ENCODE measurements around the gene RNF224. TPM values are rescaled to one million over a fixed set of nuclear protein-coding genes. Genes with fewer than 3 reads are reported as not detected.

The RNF224 gene
- total and polyA plus RNA-seq, 2 of the 13 experiments (the other 11 are each of a cell fraction or from before 2014, with no cell fraction given) = 0.09 TPM; not detected in 1

GRCh38 chr9:137254624-137255447 is 27.5 kb downstream of the RNF224 start, which contains the start of gene NELFB (continued):
- TF ChIP-seq CSRNP1 (CRISPR knock-in tag; IDR thresholded peaks at IDR 0.05) (no peak), ATM (IDR thresholded peaks at IDR 0.05; ENCODE audit: borderline replicate concordance) (no peak), ZBTB26 (CRISPR knock-in tag; IDR thresholded peaks at IDR 0.05; ENCODE audit: borderline replicate concordance) (no peak), KAT7 (CRISPR knock-in tag; IDR thresholded peaks at IDR 0.05; ENCODE audit: borderline replicate concordance) (no peak; the same call in 1 of the 2 replicates), TERF1 (CRISPR knock-in tag; IDR thresholded peaks at IDR 0.05) (no peak), ZNF44 (CRISPR knock-in tag; IDR thresholded peaks at IDR 0.05) (no peak), ZBED4 (CRISPR knock-in tag; IDR thresholded peaks at IDR 0.05; ENCODE audit: borderline replicate concordance) (no peak; the same call in 1 of the 2 replicates), RNF2 (conservative IDR thresholded peaks at IDR 0.05; ENCODE audit: low read depth) (no peak), TAF15 (IDR thresholded peaks at IDR 0.05; ENCODE audit: low read depth, low read length, poor library complexity, severe bottlenecking) (peak; percentile 34), ZSCAN9 (CRISPR knock-in tag; IDR thresholded peaks at IDR 0.05; ENCODE audit: borderline replicate concordance) (no peak; the same call in 1 of the 2 replicates), ZNF546 (CRISPR knock-in tag; conservative IDR thresholded peaks at IDR 0.05) (no peak), HNRNPK (IDR thresholded peaks at IDR 0.05; ENCODE audit: low read depth, low read length, poor library complexity, severe bottlenecking) (no peak), ZSCAN21 (CRISPR knock-in tag; IDR thresholded peaks at IDR 0.05; ENCODE audit: borderline replicate concordance) (no peak), NR2F2 (IDR thresholded peaks at IDR 0.05; ENCODE audit: borderline replicate concordance, low read depth) (no peak), ZNF790 (CRISPR knock-in tag; IDR thresholded peaks at IDR 0.05; ENCODE audit: borderline replicate concordance) (no peak), ASH2L (IDR thresholded peaks at IDR 0.05; ENCODE audit: insufficient read length, low read depth, low read length) (no peak), ZBTB7B (CRISPR knock-in tag; IDR thresholded peaks at IDR 0.05) (peak; percentile 46; the same call in 1 of the 2 replicates), RELA (CRISPR knock-in tag; IDR thresholded peaks at IDR 0.05) (no peak), ETV6 (CRISPR knock-in tag; conservative IDR thresholded peaks at IDR 0.05) (no peak), XRCC5 (optimal IDR thresholded peaks at IDR 0.05; ENCODE audit: low read length) (peak; percentile 59), NFIB (CRISPR knock-in tag; IDR thresholded peaks at IDR 0.05; ENCODE audit: borderline replicate concordance) (no peak), ZKSCAN5 (CRISPR knock-in tag; IDR thresholded peaks at IDR 0.05) (no peak)
